Esophagus squamous epithelium (tissue), 4 donors: ENCODE data around the gene SLC22A15.

ENCODE experiments used
- CTCF ChIP-seq, 6 experiments: fragments of 450-650 bp in 4 of 6; fragments of 200-600 bp in 2 of 6; sonication (generic) in 2 of 6; IDR thresholded peaks; one replicate each; pipeline ENCODE4 v1.5.1; 2016 to 2019; ENCODE audit warnings: antibody characterized with exemption in 6 of 6, mild to moderate bottlenecking in 4 of 6, moderate library complexity in 4 of 6
- POLR2A ChIP-seq, 4 donors: fragments of 450-650 bp; IDR thresholded peaks; one replicate each; pipeline ENCODE4 v1.6.1; 2017; ENCODE audit warnings: antibody characterized with exemption in 4 of 4, mild to moderate bottlenecking in 4 of 4, moderate library complexity in 3 of 4

GRCh38 chr1:115977499-115978258 is 1.4 kb downstream of the SLC22A15 start:
- no peak for TF ChIP-seq CTCF (IDR thresholded peaks at IDR 0.05)
- TF ChIP-seq POLR2A (IDR thresholded peaks at IDR 0.05), result peak in 1 of 4 donors; percentile 21
